Measurements from ENCODE around the gene WNT3. TPM values are rescaled to one million over a fixed set of nuclear protein-coding genes. Genes with fewer than 3 reads are reported as not detected.

WNT3 gene
- total and polyA plus RNA-seq, 4 experiments from 2014 or later, result not detected

- ChIA-PET CTCF (ENCODE audit: partially characterized antibody) (no interaction called here), POLR2A (ENCODE audit: partially characterized antibody) (no interaction called here)
- no peak for DNase-seq
- Mint-ChIP-seq H3K27me3 (peaks cover 31 to 37% of the 10 kb centered on the region in 2 donors), H3K27ac (no peak overlapping the region), H3K9me3 (peaks cover 0 to 3% (median 0%) of the 10 kb centered on the region in 8 donors), H3K36me3 (no peaks in the 10 kb centered on the region), H3K4me1 (peaks cover 0 to 2% (median under 1%) of the 10 kb centered on the region in 4 donors), H3K4me3 (no peak overlapping the region)
- no peak overlapping the region for H3K27ac ChIP-seq (ENCODE audit: low read depth, low read length)
- no peaks in the 10 kb centered on the region for H3K9me3 ChIP-seq (ENCODE audit: control insufficient read depth in 1 of 2, low read length in 2 of 2)
- H3K4me3 ChIP-seq (ENCODE audit: low read length in 2 of 2), result no peak overlapping the region
- H3K4me1 ChIP-seq (ENCODE audit: insufficient read depth, low read length), result no peaks in the 10 kb centered on the region
- H3K27me3 ChIP-seq (ENCODE audit: insufficient read depth, low read length), result peaks cover 5% of the 10 kb centered on the region
- H3K36me3 ChIP-seq (ENCODE audit: insufficient read depth, low read length), result no peaks in the 10 kb centered on the region
- intact Hi-C loops (cut with micrococcal nuclease), result no loop called here
Observed at GRCh38 chr17:46857600-46857999, 39.1 kb upstream of the WNT3 start.

- H3K27me3 ChIP-seq (ENCODE audit: insufficient read depth, low read length), result peaks cover 20% of the 10 kb centered on the region
- H3K9me3 ChIP-seq (ENCODE audit: control insufficient read depth in 1 of 2, low read length in 2 of 2), result no peaks in the 10 kb centered on the region
- intact Hi-C loops (cut with micrococcal nuclease), result no loop called here
- peaks cover 43 to 49% of the 10 kb centered on the region in 2 donors for H3K27me3 Mint-ChIP-seq
- no peak overlapping the region for H3K4me3 Mint-ChIP-seq
- no peak overlapping the region for H3K27ac ChIP-seq (ENCODE audit: low read depth, low read length)
- ChIA-PET CTCF (ENCODE audit: partially characterized antibody) (no interaction called here), POLR2A (ENCODE audit: partially characterized antibody) (no interaction called here)
- peaks cover 0 to 4% (median 0%) of the 10 kb centered on the region in 8 donors for H3K9me3 Mint-ChIP-seq
- H3K4me1 Mint-ChIP-seq, result peaks cover 6 to 15% (median 11%) of the 10 kb centered on the region in 4 donors
- DNase-seq, result no peak
- H3K27ac Mint-ChIP-seq, result no peak overlapping the region
- H3K4me1 ChIP-seq (ENCODE audit: insufficient read depth, low read length), result peaks cover 8% of the 10 kb centered on the region
- no peak overlapping the region for H3K4me3 ChIP-seq (ENCODE audit: low read length in 2 of 2)
- H3K36me3 ChIP-seq (ENCODE audit: insufficient read depth, low read length), result no peaks in the 10 kb centered on the region
- H3K36me3 Mint-ChIP-seq, result no peaks in the 10 kb centered on the region
Observed at GRCh38 chr17:46854948-46855347, 36.5 kb upstream of the WNT3 start.

DNA sequence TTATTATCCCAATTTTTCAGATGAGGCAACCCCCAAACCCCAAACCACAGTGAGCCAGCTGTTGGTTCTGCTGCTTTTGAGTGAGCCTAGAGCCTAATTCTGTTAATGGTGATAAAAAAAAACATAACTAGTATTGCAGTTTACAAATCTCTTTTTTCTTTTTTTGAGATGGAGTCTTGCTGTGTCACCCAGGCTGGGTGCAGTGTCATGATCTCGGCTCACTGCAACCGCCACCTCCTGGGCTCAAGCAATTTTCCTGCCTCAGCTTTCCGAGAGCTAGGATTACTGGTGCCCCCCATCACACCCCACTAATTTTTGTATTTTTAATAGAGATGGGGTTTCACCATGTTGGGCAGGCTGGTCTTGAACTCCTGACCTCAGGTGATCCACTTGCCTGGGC is 36.0 kb upstream of the WNT3 start:
- Histone ChIP-seq H3K27me3 (ENCODE audit: insufficient read depth, low read length) (peaks cover 20% of the 10 kb centered on the region), H3K4me1 (ENCODE audit: insufficient read depth, low read length) (peaks cover 8% of the 10 kb centered on the region), H3K27ac (ENCODE audit: low read depth, low read length) (no peak overlapping the region), H3K9me3 (ENCODE audit: control insufficient read depth in 1 of 2, low read length in 2 of 2) (no peaks in the 10 kb centered on the region), H3K4me3 (ENCODE audit: low read length in 2 of 2) (no peak overlapping the region), H3K36me3 (ENCODE audit: insufficient read depth, low read length) (no peaks in the 10 kb centered on the region)
- ChIA-PET CTCF (ENCODE audit: partially characterized antibody) (interaction anchor here (1.4 kb wide), 1 partner anchor 12 kb away, joined by 6 read pairs; no protein-coding TSS in a partner anchor), POLR2A (ENCODE audit: partially characterized antibody) (no interaction called here)
- no peak for DNase-seq
- Mint-ChIP-seq H3K27ac (no peak overlapping the region), H3K36me3 (no peaks in the 10 kb centered on the region), H3K27me3 (peaks cover 45 to 49% of the 10 kb centered on the region in 2 donors), H3K4me3 (no peak overlapping the region), H3K9me3 (peaks cover 0 to 4% (median 0%) of the 10 kb centered on the region in 8 donors), H3K4me1 (peaks cover 6 to 15% (median 11%) of the 10 kb centered on the region in 4 donors)
- intact Hi-C loops (cut with micrococcal nuclease), result no loop called here

DNA sequence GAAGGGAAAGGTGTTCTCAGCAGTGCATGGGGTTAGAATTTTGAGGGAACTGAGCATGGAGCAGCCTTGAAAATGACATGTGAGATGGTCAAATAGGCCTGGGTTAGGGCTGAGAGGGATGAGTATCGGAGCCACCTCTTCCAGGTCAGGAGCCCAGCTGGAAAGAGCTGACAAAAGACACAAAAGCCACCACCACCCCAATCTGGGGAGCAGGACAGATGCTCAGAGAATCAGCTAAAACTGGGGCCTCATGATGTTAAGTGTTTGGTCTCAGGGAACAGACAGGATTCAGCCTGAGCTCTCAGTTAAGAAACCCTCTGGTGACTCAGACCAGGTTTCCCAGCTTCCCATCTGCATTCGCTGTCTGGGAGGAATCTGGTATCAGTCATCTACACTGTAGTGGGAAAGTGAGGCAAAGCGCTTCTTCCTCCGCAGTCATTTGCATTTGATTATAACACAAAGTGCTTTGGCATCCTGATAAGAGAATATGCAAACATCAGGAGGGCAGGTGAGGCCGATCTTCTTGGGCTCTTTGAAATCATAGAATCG is 35.5 kb upstream of the WNT3 start:
- H3K27me3 Mint-ChIP-seq, result peaks cover 45 to 53% of the 10 kb centered on the region in 2 donors
- H3K9me3 ChIP-seq (ENCODE audit: control insufficient read depth in 1 of 2, low read length in 2 of 2), result no peaks in the 10 kb centered on the region
- intact Hi-C loops (cut with micrococcal nuclease), result no loop called here
- H3K27ac Mint-ChIP-seq, result peak overlapping the region in 1 of 7 donors; percentile 8
- ChIA-PET POLR2A (ENCODE audit: partially characterized antibody) (no interaction called here), CTCF (ENCODE audit: partially characterized antibody) (interaction anchor here (0.6 to 1.4 kb wide), 2 partner anchors 9 to 11 kb away, joined by 3 to 6 read pairs; no protein-coding TSS in a partner anchor)
- H3K4me3 ChIP-seq (ENCODE audit: low read length in 2 of 2), result no peak overlapping the region
- no peak overlapping the region for H3K27ac ChIP-seq (ENCODE audit: low read depth, low read length)
- H3K27me3 ChIP-seq (ENCODE audit: insufficient read depth, low read length), result peaks cover 20% of the 10 kb centered on the region
- peaks cover 0 to 4% (median 0%) of the 10 kb centered on the region in 8 donors for H3K9me3 Mint-ChIP-seq
- H3K4me1 Mint-ChIP-seq, result peaks cover 6 to 15% (median 11%) of the 10 kb centered on the region in 4 donors
- H3K36me3 Mint-ChIP-seq, result no peaks in the 10 kb centered on the region
- H3K36me3 ChIP-seq (ENCODE audit: insufficient read depth, low read length), result no peaks in the 10 kb centered on the region
- H3K4me3 Mint-ChIP-seq, result no peak overlapping the region
- H3K4me1 ChIP-seq (ENCODE audit: insufficient read depth, low read length), result peaks cover 8% of the 10 kb centered on the region
- DNase-seq, result no peak

DNA sequence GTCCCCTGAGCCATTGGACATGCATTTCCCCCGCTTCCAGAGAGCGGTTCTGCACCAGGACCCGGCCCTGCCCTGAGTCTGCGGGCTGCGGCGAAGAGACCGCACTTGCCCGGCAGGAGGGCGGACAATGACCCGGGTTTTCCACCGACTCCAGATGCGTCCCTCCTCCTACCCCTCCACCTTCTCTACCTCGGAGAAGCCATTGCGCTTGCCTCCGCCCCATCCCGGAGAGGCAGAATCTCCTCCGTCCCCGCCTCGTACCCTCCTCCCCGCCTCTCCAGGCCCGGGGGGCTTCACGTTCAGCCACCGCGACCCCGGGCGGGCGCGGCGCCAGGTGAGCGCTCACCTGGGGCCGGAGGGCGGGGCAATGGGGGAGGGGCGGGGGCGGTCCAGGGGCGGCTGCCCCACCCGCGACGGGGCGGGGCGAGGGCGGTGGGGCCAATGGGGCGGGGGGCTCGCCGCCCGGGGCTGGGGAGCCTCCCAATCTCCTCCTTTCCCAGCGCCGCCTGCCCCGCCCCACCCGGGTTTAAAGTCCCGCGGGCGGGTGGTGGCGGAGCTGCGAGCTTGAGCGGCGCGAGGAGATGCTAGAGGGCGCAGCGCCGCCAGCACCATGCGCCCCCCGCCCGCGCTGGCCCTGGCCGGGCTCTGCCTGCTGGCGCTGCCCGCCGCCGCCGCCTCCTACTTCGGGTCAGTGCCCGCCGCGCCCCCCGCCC is 32.7 kb upstream of the WNT3 start, which contains the start of gene WNT9B:
Gene WNT9B (plus strand): TSS at position 555 of the 713 bp plus-strand sequence. CDS start 56 bp downstream, at position 611.
- no peaks in the 10 kb centered on the region for H3K36me3 ChIP-seq (ENCODE audit: insufficient read depth, low read length)
- peaks cover 6 to 15% (median 11%) of the 10 kb centered on the region in 4 donors for H3K4me1 Mint-ChIP-seq
- H3K9me3 ChIP-seq (ENCODE audit: control insufficient read depth in 1 of 2, low read length in 2 of 2), result no peaks in the 10 kb centered on the region
- DNase-seq, result no peak
- POLR2A ChIA-PET (ENCODE audit: partially characterized antibody), result no interaction called here
- CTCF ChIA-PET (ENCODE audit: partially characterized antibody), result no interaction called here
- peaks cover 44 to 68% of the 10 kb centered on the region in 2 donors for H3K27me3 Mint-ChIP-seq
- H3K36me3 Mint-ChIP-seq, result no peaks in the 10 kb centered on the region
- no peak within 1 kb of the TSS for H3K27ac ChIP-seq (ENCODE audit: low read depth, low read length)
- H3K4me3 ChIP-seq (ENCODE audit: low read length in 2 of 2), result peak within 1 kb of the TSS in 1 of 2 donors; percentile 14
- H3K27me3 ChIP-seq (ENCODE audit: insufficient read depth, low read length), result peaks cover 26% of the 10 kb centered on the region
- H3K4me3 Mint-ChIP-seq, result peak within 1 kb of the TSS; percentile 44 to 76 (median 64)
- intact Hi-C loops (cut with micrococcal nuclease), result no loop called here
- H3K9me3 Mint-ChIP-seq, result peaks cover 0 to 2% (median 0%) of the 10 kb centered on the region in 8 donors
- peaks cover 8% of the 10 kb centered on the region for H3K4me1 ChIP-seq (ENCODE audit: insufficient read depth, low read length)
- no peak within 1 kb of the TSS for H3K27ac Mint-ChIP-seq

GRCh38 chr17:46850688-46851028 is 32.2 kb upstream of the WNT3 start:
- POLR2A ChIA-PET (ENCODE audit: partially characterized antibody), result no interaction called here
- H3K9me3 Mint-ChIP-seq, result peaks cover 0 to 2% (median 0%) of the 10 kb centered on the region in 8 donors
- H3K36me3 Mint-ChIP-seq, result no peaks in the 10 kb centered on the region
- Histone ChIP-seq H3K36me3 (ENCODE audit: insufficient read depth, low read length) (no peaks in the 10 kb centered on the region), H3K27me3 (ENCODE audit: insufficient read depth, low read length) (peaks cover 29% of the 10 kb centered on the region), H3K4me1 (ENCODE audit: insufficient read depth, low read length) (peaks cover 8% of the 10 kb centered on the region), H3K9me3 (ENCODE audit: control insufficient read depth in 1 of 2, low read length in 2 of 2) (no peaks in the 10 kb centered on the region), H3K27ac (ENCODE audit: low read depth, low read length) (no peak overlapping the region), H3K4me3 (ENCODE audit: low read length in 2 of 2) (no peak overlapping the region)
- H3K27me3 Mint-ChIP-seq, result peaks cover 44 to 67% of the 10 kb centered on the region in 2 donors
- intact Hi-C loops (cut with micrococcal nuclease), result no loop called here
- DNase-seq, result no peak
- CTCF ChIA-PET (ENCODE audit: partially characterized antibody), result no interaction called here
- H3K27ac Mint-ChIP-seq, result no peak overlapping the region
- H3K4me1 Mint-ChIP-seq, result peaks cover 6 to 15% (median 11%) of the 10 kb centered on the region in 4 donors
- peak overlapping the region in 6 of 8 donors; percentile 7 to 71 (median 52) for H3K4me3 Mint-ChIP-seq

DNA sequence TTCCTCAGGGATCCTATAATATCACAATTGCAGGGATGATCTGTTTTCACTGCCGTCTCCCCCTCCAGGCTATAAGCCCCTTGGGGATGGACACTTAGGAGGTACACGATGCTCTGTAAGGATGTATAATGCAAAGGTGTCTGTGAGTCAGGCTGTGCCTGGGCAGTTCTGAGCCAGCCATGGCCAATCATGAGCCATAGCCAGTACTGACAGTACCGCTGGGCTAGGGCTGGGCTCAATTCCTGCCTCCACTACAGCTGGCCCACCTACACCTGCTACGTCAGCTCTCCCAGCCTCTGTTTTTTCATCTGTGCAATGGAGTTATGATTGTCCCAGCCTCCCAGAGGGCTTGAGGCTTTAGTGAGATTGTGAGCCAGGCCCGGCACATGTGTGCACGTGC is 30.0 kb upstream of the WNT3 start:
- H3K27me3 ChIP-seq (ENCODE audit: insufficient read depth, low read length), result peaks cover 29% of the 10 kb centered on the region
- Mint-ChIP-seq H3K36me3 (peaks cover 0 to under 1% of the 10 kb centered on the region in 2 donors), H3K4me1 (peaks cover 6 to 15% (median 12%) of the 10 kb centered on the region in 4 donors), H3K27me3 (peaks cover 41 to 59% of the 10 kb centered on the region in 2 donors), H3K9me3 (peaks cover 0 to 8% (median 2%) of the 10 kb centered on the region in 8 donors), H3K27ac (peak overlapping the region in 1 of 7 donors; percentile 70), H3K4me3 (no peak overlapping the region)
- H3K36me3 ChIP-seq (ENCODE audit: insufficient read depth, low read length), result no peaks in the 10 kb centered on the region
- intact Hi-C loops (cut with micrococcal nuclease), result no loop called here
- no peak for DNase-seq
- no peak overlapping the region for H3K27ac ChIP-seq (ENCODE audit: low read depth, low read length)
- POLR2A ChIA-PET (ENCODE audit: partially characterized antibody), result no interaction called here
- CTCF ChIA-PET (ENCODE audit: partially characterized antibody), result no interaction called here
- peaks cover 0 to under 1% of the 10 kb centered on the region in 2 donors for H3K9me3 ChIP-seq (ENCODE audit: control insufficient read depth in 1 of 2, low read length in 2 of 2)
- no peak overlapping the region for H3K4me3 ChIP-seq (ENCODE audit: low read length in 2 of 2)
- peaks cover 8% of the 10 kb centered on the region for H3K4me1 ChIP-seq (ENCODE audit: insufficient read depth, low read length)

Data from CD4-positive, alpha-beta memory T cell (primary cell).